ENCODE data around the gene HIF1AN.

HIF1AN gene

DNA sequence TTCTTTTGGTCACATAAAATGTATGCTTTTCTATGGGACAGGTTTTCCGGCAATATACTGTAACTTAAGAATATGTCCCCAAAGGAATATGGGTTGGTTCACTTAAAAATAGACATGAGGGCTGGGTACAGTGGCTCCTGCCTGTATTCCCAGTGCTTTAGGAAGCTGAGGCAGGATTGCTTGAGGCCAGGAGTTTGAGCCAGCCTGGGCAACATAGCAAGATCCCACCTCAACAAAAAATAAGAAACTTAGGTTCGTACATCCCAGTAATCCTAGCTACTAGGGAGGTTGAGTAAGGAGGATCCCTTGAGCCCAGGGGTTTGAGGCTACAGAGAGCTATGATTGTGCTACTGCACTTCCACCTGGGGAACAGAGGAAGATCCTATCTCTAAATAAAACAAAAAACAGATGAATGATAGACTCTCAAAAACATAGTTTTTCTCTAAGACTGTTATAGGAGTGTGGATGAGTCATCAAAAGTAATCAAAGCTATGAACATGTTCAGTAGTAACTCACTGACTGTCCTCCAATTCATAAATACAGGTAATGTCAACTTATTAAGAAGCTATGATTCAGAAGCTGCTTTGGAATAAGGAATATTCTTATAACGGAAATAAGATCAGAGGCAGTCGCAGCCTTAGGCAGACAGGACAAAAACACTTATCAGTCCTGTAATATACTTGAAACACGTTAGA, 13.5 kb upstream of the HIF1AN start:
- no peak for DNase-seq

GRCh38 chr10:100522945-100523344, 12.8 kb upstream of the HIF1AN start:
- no peak for DNase-seq

GRCh38 chr10:100524206-100524605, 11.5 kb upstream of the HIF1AN start:
- DNase-seq: peak; percentile 3

DNA sequence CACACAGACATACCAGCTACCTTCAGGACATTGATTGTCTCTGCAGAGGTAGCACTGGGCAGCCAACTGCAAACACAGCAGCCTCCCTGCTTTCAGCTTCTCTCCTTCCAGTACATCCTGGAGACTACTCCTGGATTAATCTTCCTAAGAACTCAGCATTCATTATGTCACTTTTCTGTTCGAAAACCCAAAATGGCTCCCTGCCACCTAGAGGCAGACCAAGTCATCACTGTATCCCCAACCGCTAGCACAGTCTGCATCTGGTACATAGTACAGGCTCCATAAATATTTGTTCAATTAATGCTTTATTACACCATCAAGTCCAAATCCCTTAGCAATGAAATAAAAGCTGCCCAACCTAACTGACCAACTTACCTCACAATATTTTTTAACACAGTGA, 11.1 kb upstream of the HIF1AN start:
- no peak for DNase-seq

DNA sequence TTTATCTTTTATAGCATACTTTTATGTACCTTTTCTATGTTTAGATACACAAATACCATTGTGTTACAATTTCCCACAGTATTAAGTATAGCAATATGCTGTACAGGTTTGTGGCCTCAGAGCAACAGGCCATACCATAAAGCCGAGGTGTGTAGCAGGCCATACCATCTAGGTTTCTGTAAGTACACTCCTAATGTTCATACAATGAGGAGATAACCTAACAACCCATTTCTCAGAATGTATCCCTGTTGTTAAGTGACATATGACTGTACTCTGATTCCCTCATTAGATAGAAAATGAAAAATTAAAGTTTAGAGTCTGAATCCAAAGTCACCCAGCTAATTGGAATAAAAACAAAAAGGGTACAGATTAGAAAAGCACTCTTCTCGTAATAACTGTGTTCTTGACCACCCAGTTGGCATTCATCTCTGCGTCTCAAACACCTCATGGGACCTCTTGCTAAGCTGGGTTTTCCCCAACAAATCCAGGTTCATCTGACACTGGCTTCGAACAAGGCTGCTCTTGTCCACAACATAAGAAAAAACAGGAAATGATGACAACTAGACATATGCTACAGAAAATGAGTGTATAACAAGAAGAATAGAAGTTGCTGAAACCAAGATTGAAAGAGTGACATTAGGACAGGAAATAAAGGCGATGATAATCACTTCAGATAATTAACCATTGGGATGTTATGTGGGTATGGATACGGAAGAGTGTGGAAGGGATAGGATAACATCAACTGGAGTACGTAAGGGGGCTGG, 7.4 kb upstream of the HIF1AN start:
- DNase-seq: no peak

DNA sequence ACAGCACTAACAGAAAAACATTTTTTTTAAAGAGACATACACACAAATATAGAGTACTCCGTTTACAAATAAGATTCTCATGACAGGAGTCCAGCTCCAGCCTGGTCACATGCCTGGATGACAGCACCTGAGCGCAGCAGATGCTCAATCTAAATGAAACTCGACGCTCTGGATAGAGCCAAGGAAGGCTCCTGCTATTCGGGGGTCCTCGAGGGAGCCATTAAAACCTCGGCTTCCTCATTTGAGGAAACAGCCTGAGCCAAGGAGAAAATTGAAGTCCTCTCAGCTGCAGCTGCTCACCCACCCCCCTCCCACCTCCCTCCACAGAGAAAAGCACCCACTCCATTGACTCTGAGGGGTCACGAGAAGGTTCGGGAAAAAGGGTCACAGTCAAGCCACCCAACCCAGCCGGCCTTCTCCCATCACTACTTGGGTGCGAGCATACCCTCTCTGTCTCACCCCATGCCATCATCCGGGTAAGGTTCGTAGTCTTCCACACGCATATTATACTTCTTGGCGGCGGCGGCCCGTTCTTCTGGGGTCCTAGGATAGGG, 6.7 kb upstream of the HIF1AN start:
- peak; percentile 2 for DNase-seq

DNA sequence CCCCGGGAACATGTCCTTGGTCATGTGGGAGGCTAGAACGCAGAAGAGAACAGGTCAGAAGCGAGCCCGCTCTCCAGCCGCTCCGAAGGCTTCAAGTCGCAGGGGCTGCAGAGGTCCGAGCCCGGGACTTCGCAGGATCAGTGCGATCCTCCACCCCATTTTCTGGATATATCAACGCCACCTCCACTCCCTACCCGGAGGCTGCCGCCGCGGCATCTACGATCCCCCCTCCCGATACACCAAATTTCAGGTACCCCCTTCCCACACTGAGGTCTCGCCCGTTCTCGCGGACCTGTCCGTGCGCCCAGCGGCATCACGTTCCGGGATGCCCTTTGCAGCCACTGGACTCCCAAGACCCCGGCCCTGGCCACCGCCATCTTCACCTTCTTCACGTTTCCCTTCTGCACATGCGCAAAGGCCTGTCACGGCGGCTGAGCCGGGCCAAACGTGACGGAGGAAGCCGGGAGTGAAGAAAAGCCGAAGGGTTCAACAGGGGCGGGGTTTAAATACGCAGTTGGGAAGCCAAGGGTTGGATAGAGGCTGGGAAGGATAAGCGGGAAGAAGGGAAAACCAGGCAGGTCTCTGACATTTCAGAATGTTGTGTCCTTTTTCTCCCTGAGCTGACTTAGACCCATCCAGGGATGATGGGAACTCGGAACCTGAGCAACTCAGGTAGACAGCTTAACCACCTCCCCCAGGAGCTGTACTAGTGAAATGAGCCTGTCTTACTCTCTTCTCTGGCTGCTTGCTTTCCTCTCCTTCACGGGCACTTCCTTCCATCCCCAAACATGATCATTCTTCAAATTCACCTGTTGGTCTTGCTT, 6.1 kb upstream of the HIF1AN start, which contains the start of gene NDUFB8:
Gene NDUFB8 (minus strand): TSS at position 397 of the 824 bp plus-strand sequence. CDS start 20 bp downstream, at position 377.
- DNase-seq: peak; percentile 41

DNA sequence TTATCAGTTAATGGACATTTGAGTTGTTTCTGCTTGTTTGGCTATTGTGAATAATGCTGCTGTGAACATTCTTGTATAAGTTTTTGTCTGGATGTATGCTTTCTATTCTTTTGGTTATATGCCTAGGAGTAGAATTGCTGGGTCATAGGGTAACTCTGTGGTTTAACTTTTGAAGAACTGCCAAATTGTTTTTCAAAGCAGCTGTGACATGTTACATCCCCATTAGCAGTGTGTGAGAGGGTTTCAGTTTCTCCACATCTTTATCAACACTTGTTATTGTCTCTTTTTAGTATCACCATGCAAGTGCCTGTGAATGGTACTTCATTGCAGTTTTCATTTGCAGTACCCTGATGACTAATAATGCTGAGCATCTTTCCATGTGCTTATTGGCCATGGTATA, 4.0 kb upstream of the HIF1AN start:
- DNase-seq: no peak

- DNase-seq: peak; percentile 3
These were observed 1.0 kb upstream of the HIF1AN start for GRCh38 chr10:100534726-100535125.

DNA sequence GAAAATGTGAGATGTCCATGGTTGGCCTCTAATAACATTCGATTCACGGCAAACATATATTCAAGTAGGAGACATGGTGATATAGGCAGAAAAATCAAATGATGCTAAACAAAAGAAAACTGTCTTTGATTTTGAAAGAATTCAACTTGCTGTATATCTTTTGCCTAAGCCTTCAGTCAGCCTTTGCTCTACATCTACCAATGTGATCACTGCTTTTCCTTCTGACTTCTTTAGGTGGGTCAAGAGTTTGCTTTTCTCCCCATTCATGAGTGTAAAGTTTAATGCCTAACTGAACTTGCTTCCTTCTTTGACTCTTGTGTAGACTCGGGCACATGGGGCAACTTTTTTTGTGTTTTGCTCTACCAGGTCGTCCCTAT, 417 bp upstream of the HIF1AN start:
- DNase-seq: no peak

- DNase-seq: no peak
These were observed 1.7 kb downstream of the HIF1AN start for GRCh38 chr10:100537475-100537874.

DNA sequence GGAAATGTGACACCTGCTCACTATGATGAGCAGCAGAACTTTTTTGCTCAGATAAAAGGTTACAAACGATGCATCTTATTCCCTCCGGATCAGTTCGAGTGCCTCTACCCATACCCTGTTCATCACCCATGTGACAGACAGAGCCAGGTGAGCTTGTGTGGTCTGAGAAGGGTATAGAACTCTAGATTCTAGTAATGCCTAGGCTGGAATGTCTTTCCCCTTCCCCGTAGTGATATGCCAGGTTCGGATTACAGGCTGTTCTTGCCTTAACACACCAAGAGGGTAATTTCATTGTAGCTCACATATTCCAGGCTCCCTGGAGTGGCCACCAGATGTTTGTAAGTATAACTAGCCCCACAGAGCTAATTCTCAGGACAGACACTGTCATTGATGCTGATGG, 9.2 kb downstream of the HIF1AN start:
- DNase-seq: no peak

GRCh38 chr10:100551196-100551595, 15.5 kb downstream of the HIF1AN start:
- DNase-seq: no peak

DNA sequence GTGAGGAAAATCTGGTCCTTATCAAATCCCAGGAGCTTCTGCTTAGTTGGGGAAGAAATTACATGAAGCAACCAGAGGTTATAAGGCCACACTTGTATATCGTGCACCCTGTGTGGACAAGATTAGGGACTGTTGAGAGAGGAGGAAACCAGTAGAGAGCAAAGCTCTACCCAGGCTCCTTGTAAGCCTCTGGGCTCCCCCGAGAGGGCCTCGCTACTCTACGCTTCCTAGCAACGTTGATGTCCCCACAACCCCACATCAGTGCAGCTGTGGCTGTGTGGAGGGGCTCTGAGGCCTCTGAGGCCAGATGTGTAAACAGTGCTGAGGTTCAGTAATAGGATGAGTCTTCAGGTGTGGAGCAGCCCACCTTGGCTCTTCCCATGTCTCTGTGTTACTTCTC, 16.0 kb downstream of the HIF1AN start:
- no peak for DNase-seq

GRCh38 chr10:100553929-100554328, 18.2 kb downstream of the HIF1AN start:
- no peak for DNase-seq

DNA sequence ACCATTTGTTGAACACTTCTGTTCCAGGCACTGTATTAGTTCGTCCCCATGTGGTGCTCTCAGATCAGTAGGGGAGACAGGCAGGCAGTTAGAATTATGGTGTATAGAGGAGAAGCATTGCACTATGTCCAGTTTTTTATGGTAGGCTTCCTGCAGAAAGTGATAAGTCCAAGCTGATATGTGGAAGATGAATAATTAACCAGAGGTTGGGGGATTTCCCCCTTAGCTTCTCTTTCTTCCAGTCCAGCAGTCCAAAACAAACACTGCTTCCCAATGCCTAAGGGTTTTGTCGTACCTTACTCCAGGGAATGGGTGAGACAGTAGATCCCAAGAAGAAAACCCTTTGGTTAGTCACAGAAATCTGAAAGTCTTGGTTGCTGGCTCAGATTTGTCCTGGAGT, 19.2 kb downstream of the HIF1AN start:
- DNase-seq: no peak

- no peak for DNase-seq
These were observed 24.5 kb downstream of the HIF1AN start for GRCh38 chr10:100560248-100560647.

- DNase-seq: no peak
These were observed 25.3 kb downstream of the HIF1AN start for GRCh38 chr10:100561005-100561404.

DNA sequence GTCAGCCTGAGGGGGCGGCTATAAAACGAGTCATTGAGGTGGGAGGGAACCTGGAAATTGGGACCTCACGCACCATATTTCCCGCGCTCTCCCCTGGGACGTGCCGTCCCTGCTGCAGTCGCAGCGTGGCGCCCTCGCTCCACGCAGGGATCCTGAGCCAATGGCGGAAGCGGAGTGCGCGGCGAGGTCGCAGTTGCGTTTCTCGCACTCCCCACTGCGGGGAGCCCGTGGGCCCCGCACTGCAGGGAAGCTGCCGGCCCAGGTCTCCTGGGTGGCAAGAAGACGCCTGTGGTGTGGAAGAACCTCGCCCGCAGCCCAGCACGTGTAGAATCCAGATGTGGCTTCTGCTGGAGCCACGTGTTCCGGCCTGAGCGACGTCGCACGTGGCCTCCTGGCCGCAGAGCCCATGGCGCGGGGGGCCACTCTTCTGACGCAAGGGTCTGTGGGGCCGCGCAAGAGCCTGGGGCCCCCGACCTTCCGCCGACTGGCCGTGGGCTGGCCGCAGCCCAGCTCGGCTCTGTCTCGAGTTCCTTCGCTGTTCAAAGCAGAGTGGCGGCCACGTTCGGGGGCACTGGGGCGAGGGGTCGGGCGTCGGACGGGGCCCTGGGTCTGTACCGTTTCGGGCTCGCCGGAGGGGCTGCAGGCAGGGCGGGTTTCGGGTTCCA, 26.4 kb downstream of the HIF1AN start:
- DNase-seq: no peak

- DNase-seq: no peak
These were observed 29.7 kb downstream of the HIF1AN start for GRCh38 chr10:100565206-100565985.

DNA sequence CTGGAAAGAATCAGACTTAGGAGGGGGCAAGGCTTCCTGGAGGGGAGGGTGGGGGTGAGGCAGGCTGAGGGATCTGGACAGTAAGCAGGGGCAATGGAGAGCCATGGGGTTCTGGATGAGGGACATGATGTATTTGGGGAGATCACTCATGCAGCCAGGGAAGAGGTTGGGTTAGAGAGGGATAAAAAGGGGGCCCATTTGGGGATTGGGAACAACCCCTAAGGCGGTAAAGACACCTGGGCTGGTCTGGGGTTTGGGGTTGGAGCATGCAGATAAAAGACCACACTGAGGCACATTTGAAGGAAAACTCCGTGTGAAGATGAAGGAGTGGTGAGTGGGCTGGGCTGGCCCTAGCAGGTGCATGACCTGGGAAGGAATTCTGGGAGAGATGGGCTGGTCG, 30.8 kb downstream of the HIF1AN start:
- DNase-seq: no peak

DNA sequence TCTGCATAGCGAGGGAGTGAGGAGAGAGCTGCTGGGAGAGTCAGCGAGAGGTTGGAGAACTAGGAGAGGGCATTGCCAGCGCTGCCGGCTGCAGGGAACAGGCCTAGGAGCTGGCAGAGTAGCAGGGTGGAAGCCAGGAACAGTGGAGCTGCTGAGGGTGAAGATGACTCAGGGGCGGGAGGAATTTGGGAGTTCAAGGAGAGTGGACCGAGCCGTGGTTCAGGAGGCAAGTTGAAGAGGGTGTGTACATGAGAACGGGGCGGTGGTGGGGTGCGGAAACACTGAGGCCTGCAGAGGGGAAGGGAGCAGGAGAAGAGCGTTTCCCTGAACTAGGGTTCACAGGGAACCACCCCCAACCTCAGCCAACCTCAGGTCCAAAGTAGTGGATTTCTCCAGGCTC, 31.5 kb downstream of the HIF1AN start:
- DNase-seq: no peak

Measured in DMS79 treated with DMSO at 0.1 percent for 48 hours (cell line).